Gastroesophageal sphincter (tissue), 4 donors: ENCODE data around the gene SMIM33. TPM values are rescaled to one million over a fixed set of nuclear protein-coding genes. Genes with fewer than 3 reads are reported as not detected.

Experiments
- ATAC-seq: fragments of 150-250 bp; one replicate; pipeline ENCODE4 v1.9.1; 2016; ENCODE audit warnings: mild to moderate bottlenecking, moderate library complexity
- H3K27ac ChIP-seq, 4 donors: fragments of 200-600 bp; sonication (generic) in 3 of 4; 1 replicate in 3 of 4; 2 replicates in 1 of 4; pipeline ENCODE4 v1.5.1; 2016 to 2019
- H3K27me3 ChIP-seq: fragments of 200-600 bp; sonication (generic); one replicate; pipeline ENCODE4 v1.5.1; 2019
- H3K36me3 ChIP-seq, 2 donors: fragments of 200-600 bp; sonication (generic); one replicate each; pipeline ENCODE4 v1.5.1; 2019; ENCODE audit warnings: control low read depth in 1 of 2
- H3K4me1 ChIP-seq, 3 donors: fragments of 200-600 bp; sonication (generic); 1 replicate in 2 of 3; 2 replicates in 1 of 3; pipeline ENCODE4 v1.5.1; 2016 to 2019; ENCODE audit warnings: control low read depth in 2 of 3
- H3K4me3 ChIP-seq, 2 donors: fragments of 200-600 bp; sonication (generic); one replicate each; pipeline ENCODE4 v1.5.1; 2019; ENCODE audit warnings: mild to moderate bottlenecking in 1 of 2, moderate library complexity in 1 of 2
- H3K9me3 ChIP-seq, 3 donors: fragments of 200-600 bp; sonication (generic); one replicate each; pipeline ENCODE4 v1.5.1; 2017 to 2019; ENCODE audit warnings: control low read depth in 2 of 3
- EP300 ChIP-seq: sonication (generic); formaldehyde crosslinking; IDR thresholded peaks from one replicate; pipeline ENCODE4 v1.6.1; 2017; ENCODE audit warnings: antibody characterized with exemption, mild to moderate bottlenecking
- POLR2A ChIP-seq, 2 donors: fragments of 450-650 bp; IDR thresholded peaks; one replicate each; pipeline ENCODE4 v1.6.1; 2017; ENCODE audit warnings: antibody characterized with exemption in 2 of 2, mild to moderate bottlenecking in 2 of 2, moderate library complexity in 1 of 2
- POLR2AphosphoS5 ChIP-seq: sonication (generic); formaldehyde crosslinking; IDR thresholded peaks from one replicate; pipeline ENCODE4 v1.6.1; 2017; ENCODE audit warnings: antibody characterized with exemption
- WGBS, 2 donors: methylation state at CpG; one replicate each; pipeline ENCODE4 v1.1.5; 2018; ENCODE audit warnings: low coverage in 1 of 2; 5-methylcytosine and 5-hydroxymethylcytosine counted together
- total RNA-seq, 4 donors: library from RNA; depleted of rRNA; stranded (reverse); fragments of >200 nt; gene quantifications; one replicate each; pipeline ENCODE4 v1.1.0, GENCODE V29; 2016
- TF ChIP-seq, protein P1 (sequence below), 4 experiments: fragments of 200-600 bp in 2 of 4; fragments of 450-650 bp in 2 of 4; sonication (generic) in 1 of 4; IDR thresholded peaks; one replicate each; pipeline ENCODE4 v1.5.1; 2017 to 2019; ENCODE audit warnings: antibody characterized with exemption in 4 of 4, mild to moderate bottlenecking in 2 of 4, moderate library complexity in 2 of 4

The SMIM33 gene
- total RNA-seq, 4 donors from 2014 or later, result not detected

DNA sequence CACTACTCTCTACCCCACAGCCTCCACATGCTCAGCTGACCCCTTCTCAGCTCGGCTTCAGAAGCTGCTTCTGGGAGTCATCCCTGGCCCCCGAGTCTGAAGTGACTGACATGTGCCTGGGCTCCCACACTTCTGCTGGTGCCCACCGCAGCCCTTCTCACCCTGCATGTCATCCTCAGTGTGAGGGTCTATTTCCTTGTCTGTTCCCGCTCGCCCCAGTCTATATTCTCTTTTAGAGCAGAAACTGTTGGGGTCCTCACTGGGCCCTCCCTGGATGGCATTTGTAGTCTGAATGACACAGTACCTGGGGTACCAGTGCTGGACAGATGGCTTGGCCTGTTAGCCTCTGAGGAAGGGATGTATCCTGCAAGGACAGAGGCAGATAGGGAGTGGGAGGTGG, 13.6 kb upstream of the SMIM33 start:
- Histone ChIP-seq H3K4me3 (no peak overlapping the region), H3K4me1 (no peaks in the 10 kb centered on the region), H3K36me3 (no peaks in the 10 kb centered on the region), H3K27ac (no peak overlapping the region), H3K9me3 (no peaks in the 10 kb centered on the region), H3K27me3 (no peaks in the 10 kb centered on the region)
- no CpG with 5 or more reads among the region's 5 CpGs for WGBS, 2 donors
- ATAC-seq, result no peak
- TF ChIP-seq, protein P1, sequence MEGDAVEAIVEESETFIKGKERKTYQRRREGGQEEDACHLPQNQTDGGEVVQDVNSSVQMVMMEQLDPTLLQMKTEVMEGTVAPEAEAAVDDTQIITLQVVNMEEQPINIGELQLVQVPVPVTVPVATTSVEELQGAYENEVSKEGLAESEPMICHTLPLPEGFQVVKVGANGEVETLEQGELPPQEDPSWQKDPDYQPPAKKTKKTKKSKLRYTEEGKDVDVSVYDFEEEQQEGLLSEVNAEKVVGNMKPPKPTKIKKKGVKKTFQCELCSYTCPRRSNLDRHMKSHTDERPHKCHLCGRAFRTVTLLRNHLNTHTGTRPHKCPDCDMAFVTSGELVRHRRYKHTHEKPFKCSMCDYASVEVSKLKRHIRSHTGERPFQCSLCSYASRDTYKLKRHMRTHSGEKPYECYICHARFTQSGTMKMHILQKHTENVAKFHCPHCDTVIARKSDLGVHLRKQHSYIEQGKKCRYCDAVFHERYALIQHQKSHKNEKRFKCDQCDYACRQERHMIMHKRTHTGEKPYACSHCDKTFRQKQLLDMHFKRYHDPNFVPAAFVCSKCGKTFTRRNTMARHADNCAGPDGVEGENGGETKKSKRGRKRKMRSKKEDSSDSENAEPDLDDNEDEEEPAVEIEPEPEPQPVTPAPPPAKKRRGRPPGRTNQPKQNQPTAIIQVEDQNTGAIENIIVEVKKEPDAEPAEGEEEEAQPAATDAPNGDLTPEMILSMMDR (IDR thresholded peaks at IDR 0.05), result no peak
- TF ChIP-seq POLR2A (IDR thresholded peaks at IDR 0.05), result no peak
- TF ChIP-seq POLR2AphosphoS5, result no peak
- TF ChIP-seq EP300, result no peak

DNA sequence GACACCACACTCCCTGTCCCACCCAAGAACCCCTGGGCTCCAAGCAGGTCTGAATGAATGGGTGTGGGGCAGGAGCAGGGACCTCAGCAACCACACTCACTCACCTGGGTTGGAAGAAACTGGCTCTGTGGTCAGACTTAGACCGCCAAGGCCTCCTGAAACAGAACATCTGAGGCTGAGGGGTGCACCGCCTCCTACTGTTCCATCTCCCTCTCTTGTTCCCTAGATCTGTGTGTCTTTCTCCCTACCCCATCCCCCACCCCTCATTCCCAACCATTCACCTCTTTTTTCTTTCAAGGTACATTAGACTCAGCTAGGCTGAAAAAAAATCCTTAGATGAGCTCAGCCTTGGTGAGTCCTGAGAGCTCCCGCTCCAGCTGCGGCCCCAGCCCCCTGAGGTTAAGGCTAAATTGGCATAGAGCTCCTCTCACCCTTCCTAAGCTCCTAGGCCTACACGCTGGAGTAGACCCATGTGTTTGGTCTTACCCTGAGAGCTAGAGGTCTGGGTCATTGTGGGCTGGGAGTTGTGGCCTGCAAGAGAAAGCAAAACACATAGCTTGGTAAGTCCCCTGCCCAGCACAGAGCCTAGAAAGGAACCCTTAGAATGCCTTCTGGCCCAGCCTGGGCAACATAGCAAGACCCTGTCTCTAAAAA, 13.0 kb upstream of the SMIM33 start:
- TF ChIP-seq POLR2AphosphoS5 (no peak), POLR2A (IDR thresholded peaks at IDR 0.05) (no peak), EP300 (no peak)
- TF ChIP-seq, protein P1 (IDR thresholded peaks at IDR 0.05), result no peak
- no peak for ATAC-seq
- no peaks in the 10 kb centered on the region for H3K27me3 ChIP-seq
- no peaks in the 10 kb centered on the region for H3K9me3 ChIP-seq
- H3K27ac ChIP-seq, result no peak overlapping the region
- H3K36me3 ChIP-seq, result no peaks in the 10 kb centered on the region
- 96% methylated on average over 4 of the region's 5 CpGs for WGBS, 2 donors
- no peak overlapping the region for H3K4me3 ChIP-seq
- no peaks in the 10 kb centered on the region for H3K4me1 ChIP-seq

DNA sequence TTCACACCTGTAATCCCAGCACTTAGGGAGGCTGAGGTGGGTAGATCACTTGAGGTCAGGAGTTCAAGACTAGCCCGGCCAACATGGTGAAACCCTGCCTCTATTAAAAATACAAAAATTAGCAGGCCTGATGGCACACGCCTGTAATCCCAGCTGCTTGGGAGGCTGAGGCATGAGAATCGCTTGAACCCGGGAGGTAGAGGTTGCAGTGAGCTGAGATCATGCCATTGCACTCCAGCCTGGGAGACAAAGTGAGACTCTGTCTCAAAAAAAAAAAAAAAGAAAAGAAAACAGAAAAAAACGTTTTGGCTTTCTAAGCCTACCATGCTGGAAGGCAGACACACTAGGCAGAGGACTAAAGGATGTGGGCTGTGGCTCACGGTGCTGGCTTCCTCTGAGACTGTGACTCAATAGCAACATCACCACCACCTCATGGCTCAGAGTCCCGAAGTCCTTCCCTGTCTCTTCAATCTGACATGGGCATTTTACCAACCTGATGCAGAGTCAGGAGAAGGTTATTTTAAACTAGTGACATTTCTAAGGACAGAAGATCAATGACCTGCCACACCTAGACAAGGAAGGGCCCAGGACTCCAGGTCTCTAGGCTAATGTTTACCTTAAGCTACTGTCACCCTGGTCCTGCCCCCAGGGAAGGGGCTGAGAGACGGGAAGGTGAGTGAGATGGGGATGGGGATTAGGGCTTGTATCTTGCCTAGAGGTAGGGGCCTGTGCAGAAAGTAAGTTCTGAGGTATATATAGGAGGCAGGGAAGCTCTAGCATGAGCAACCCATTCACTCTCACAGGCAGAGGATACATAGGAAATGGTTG, 12.0 kb upstream of the SMIM33 start:
- TF ChIP-seq, protein P1 (IDR thresholded peaks at IDR 0.05), result no peak
- TF ChIP-seq POLR2AphosphoS5 (no peak), EP300 (no peak), POLR2A (IDR thresholded peaks at IDR 0.05) (no peak)
- no peaks in the 10 kb centered on the region for H3K27me3 ChIP-seq
- H3K27ac ChIP-seq, result peak overlapping the region in 3 of 4 donors; percentile 17 to 66 (median 55)
- no peaks in the 10 kb centered on the region for H3K9me3 ChIP-seq
- H3K36me3 ChIP-seq, result no peaks in the 10 kb centered on the region
- no peak for ATAC-seq
- no peak overlapping the region for H3K4me3 ChIP-seq
- WGBS, 2 donors, result 49 to 59% methylated on average over 3 to 7 of the region's 8 CpGs
- no peaks in the 10 kb centered on the region for H3K4me1 ChIP-seq

DNA sequence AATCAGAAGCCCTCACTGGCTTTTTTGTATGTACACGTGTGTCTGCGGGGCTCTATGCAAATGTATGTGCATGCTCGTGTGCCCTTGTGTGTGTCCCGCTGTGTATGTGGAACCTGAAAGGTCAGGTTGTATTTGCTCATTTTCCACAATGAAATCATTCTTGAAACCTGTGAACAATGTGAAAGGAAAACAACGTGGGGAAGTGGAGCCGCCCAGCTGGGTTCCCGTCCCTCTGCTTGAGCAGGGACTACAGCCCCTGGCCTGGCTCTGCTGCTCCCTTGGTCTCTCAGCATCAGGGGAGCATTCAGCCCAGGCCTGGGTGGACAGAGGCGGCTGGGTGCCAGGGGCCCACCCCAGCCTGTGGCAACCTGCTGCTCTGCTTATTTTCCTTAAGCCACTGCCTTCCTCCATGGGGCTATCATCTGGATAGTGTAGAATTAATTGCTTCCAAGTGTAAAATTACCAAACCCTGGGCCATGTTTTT, 11.3 kb upstream of the SMIM33 start:
- ATAC-seq, result peak; percentile 44
- H3K27me3 ChIP-seq, result no peaks in the 10 kb centered on the region
- H3K4me1 ChIP-seq, result no peaks in the 10 kb centered on the region
- peak overlapping the region in 3 of 4 donors; percentile 17 to 66 (median 55) for H3K27ac ChIP-seq
- H3K9me3 ChIP-seq, result no peaks in the 10 kb centered on the region
- no peak overlapping the region for H3K4me3 ChIP-seq
- TF ChIP-seq POLR2AphosphoS5, result no peak
- TF ChIP-seq, protein P1 (IDR thresholded peaks at IDR 0.05), result no peak
- TF ChIP-seq EP300, result no peak
- no peak for TF ChIP-seq POLR2A (IDR thresholded peaks at IDR 0.05)
- H3K36me3 ChIP-seq, result no peaks in the 10 kb centered on the region
- 60 to 69% methylated on average over 7 of the region's 8 CpGs for WGBS, 2 donors
